Activated T-helper 1 cell treated with Interleukin-2 at 50 U/mL for 16 hours (primary cell): ENCODE data around the gene ACIN1.

ENCODE experiments used
- DNase-seq: peaks from one replicate; pipeline ENCODE4 v3.0.0-alpha.2; 2020; ENCODE audit warnings: low read depth

Gene ACIN1

DNA sequence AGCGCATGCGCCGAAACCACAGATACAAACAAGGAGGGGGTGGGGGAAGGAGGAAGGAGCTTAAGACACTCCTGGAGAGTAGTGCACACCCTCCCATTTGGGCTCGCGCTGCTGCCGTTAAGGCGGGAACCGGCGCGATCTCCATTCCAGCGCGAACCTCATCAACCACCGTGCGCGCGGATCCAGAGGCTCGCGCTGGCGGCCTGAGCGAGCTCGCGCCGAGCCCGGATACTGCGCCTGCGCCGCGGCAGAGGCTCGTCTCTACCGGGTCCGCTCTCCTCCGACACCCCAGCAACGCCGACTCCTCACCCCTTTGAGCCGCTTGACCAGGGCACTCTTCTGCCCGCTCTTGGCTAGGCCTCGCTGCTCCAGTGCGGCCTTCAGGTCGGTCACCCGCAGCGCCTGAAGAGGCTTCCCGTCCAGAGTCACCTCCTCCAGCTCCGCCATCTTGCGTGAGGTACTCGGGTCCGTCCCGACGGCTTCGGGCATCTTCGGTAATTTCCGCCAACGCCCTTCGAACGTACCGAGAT lies at the start of gene ACIN1:
ACIN1 (minus strand) TSS at position 471 of the 530 bp plus-strand sequence; CDS start at position 447, 24 bp downstream.
- DNase-seq = no peak

- DNase-seq = no peak
These were observed 49.0 kb upstream of the ACIN1 start for GRCh38 chr14:23143911-23144310.

DNA sequence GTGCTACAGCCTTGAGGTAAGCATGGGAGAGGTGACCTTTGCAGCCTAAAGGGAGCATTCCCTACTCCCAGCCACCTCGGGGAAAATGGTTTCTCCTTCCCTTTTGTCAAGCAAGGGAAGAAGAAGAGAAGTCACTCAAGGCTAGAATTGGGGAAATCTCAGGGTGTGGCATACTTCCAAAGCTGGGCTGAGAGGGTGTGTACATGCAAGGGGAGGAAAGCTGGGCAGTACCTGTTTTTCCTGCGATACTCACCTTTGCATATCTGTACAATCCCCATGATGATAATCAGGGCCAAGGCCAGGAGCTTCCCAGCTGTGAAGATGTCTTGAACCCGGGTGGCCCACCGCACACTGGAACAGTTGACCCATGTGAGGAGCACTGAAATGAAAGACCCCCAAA lies 47.9 kb upstream of the ACIN1 start:
- no peak for DNase-seq

DNA sequence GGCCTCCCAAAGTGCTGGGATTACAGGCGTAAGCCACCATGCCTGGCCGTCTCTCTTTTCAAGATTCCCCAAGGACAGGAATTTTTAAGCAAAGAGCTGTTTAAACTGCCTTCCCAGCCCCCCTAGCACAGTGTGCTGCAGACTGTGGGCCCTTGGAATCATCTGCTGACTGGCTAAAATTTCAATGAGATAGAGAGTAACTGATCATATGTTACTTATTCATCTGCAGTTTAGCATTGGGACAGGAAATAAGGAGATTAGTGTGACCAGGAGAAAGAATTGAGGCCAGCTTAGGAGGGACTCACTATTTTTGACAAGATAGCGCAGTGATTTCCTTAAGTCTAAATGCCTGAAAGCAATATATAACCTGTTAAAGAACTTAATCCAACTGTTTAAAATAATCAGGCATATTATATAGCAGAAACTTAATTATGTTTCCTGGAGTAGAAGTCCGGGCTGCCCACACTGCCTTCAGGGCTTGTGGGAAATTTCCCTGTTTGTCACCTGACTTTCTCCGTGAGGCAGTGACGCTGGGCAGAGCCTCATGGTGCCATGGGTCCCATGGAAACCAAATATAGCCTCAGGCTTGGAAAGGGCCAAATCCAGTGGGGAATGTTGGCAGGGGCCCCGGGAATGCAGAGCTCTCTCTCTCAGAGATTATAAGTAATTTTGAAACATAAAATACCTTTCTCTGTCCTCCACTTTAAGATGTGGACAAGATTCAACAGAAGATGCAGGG lies 46.9 kb upstream of the ACIN1 start:
- no peak for DNase-seq

GRCh38 chr14:23140371-23140770 lies 45.4 kb upstream of the ACIN1 start:
- DNase-seq = no peak

GRCh38 chr14:23139874-23140273 lies 44.9 kb upstream of the ACIN1 start:
- DNase-seq = no peak

DNA sequence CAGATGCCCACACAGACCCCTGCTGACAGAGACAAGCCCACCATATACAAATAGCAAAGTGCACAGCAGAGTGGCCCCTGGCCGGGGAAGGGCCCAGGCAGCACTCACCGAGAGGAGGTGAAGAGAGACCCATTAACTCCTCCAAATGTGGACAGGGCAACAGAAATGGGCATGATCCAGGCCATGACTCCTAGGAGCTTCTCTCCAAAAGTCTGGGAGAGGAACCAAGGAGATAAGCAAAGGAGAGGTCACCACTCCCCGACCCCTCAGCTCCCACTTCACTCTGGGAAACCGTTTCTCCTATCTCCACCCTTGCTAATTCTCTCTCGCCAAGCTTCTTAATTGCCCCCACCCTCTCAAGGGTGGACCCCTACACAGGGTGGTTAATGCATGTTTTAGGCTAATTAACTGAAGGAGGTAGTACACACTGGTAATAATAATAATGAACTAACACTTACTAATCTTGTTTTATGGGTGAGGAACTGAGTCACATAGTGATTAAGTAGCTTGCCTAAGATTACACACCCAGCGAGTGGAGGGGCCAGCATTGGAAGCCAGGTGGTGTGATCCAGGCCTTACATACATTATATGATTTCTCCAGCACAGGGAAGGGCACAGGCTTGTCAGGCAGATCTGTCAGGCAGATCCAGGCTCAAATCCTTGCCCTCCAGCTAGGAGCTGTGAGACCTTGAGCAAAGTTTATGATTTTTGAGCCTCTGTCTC lies 43.0 kb upstream of the ACIN1 start:
- no peak for DNase-seq

- DNase-seq = no peak
These were observed 42.4 kb upstream of the ACIN1 start for GRCh38 chr14:23137192-23137812.

GRCh38 chr14:23136566-23137133 lies 41.7 kb upstream of the ACIN1 start:
- DNase-seq = no peak

- DNase-seq = no peak
These were observed 38.0 kb upstream of the ACIN1 start for GRCh38 chr14:23132970-23133369.

GRCh38 chr14:23131482-23131881 lies 36.5 kb upstream of the ACIN1 start:
- no peak for DNase-seq

DNA sequence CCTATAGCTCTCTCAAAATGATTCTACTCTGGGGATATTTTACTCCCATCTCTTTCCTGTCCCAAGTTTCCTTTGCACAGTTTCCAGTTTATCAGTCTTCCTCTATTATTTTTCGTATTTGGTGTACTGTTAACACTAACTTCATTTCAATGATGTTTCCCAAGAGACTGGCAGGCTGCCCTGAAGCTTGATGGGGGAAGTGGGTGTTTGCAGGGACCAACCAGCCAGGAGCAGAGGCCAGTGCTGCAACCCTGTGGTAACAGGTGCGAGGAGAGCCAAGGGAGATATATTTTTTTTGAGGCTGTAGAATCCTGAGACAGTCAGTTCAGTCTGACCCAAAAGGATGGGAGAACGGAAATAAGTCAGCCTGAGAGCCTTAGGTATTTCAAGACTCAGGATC lies 35.9 kb upstream of the ACIN1 start:
- DNase-seq = no peak

DNA sequence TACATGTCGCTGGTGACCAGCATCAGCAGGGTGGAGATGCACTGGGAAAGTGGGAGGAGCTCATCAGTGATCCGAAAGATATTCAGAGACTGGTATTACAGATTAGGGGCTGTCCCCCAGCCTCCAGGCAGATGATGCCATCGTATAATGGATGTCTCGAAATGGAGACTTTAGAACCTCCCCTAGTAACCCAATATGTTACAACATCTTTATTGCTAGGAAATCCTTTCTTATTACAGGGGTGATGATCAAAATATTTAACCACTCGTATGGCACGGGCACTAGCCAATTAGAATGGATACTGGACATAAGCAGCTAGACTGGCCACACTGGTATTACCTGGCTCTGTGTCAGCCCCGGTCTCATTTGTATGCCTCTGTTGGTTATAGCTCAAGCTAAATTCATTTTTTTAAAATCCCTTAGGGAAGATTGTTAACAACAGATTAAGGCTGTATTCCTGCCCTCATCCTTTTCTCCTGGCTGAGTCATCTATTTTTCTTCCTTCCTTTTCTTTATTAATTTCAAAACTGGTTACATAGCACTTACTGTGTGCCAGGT lies 34.9 kb upstream of the ACIN1 start:
- DNase-seq = no peak

- no peak for DNase-seq
These were observed 34.2 kb upstream of the ACIN1 start for GRCh38 chr14:23128969-23129758.

GRCh38 chr14:23127861-23128260 lies 32.9 kb upstream of the ACIN1 start:
- no peak for DNase-seq

GRCh38 chr14:23126548-23127278 lies 31.8 kb upstream of the ACIN1 start:
- no peak for DNase-seq

DNA sequence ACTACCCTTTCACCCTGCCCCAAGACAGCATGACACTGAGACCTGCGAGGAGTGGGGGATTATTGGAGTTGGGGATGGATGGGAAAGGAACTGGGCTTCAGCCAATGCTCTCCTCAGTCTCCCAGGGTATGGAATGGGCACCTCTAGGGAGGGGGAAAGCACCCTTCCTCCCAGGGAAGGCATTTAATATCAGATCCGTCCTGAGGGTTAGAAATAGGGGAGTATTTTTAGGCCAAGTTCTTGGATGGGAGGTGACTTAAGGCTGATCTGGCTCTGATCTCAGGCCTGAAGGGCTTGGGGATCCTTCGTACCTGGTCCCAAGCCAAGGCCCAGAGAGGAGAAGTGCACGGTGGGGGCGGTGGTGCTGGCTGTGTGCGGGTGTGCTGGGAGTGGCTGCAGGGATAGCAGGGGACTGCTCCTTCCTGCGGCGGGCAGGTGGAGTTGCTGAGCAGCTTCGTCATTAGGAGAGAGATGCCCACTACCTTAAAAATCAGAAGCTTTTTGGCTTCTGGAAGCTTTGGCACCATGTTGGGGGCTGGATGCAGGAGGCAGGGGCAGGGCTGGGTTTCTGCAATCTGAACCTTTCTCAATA lies 31.1 kb upstream of the ACIN1 start:
- no peak for DNase-seq

DNA sequence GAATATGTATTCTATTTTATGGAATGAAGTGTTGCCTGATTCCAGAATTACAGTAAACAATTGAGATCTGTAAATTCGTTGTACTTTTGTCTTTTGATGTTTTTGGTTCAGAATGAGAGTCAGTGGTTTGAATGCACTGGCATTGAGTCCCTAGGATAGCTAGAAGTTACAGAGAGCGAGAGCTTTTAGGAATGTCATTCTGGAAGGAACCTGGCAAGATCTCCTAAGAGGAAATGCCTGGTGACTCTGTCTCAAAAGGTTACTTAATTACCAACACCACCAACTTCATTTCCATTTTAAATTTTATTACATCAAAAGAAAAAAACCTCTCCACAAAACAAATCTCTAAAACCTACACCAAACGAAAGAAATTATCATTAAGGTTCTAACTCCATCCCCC lies 30.1 kb upstream of the ACIN1 start:
- no peak for DNase-seq

GRCh38 chr14:23124337-23124954 lies 29.5 kb upstream of the ACIN1 start:
- DNase-seq = no peak

- no peak for DNase-seq
These were observed 28.5 kb upstream of the ACIN1 start for GRCh38 chr14:23123419-23123818.
